Mesenchymal stem cell (in vitro differentiated cells and primary cell): ENCODE measurements around the gene GLP1R.

Source experiments
- DNase-seq: peaks from one replicate; pipeline ENCODE4 v3.0.0-alpha.2; 2013
- H2AFZ ChIP-seq: one replicate; pipeline ENCODE4 v1.6.1; 2013; ENCODE audit warnings: low read depth, mild to moderate bottlenecking, control low read depth, inconsistent platforms, low read length, moderate library complexity
- H2AK5ac ChIP-seq: 2 replicates; pipeline ENCODE4 v1.6.1; 2013; ENCODE audit warnings: low read length, moderate library complexity, mild to moderate bottlenecking, inconsistent platforms; ENCODE audit not compliant: severe bottlenecking
- H2BK120ac ChIP-seq: one replicate; pipeline ENCODE4 v1.6.1; 2013; ENCODE audit warnings: low read depth, mild to moderate bottlenecking, inconsistent platforms, low read length, moderate library complexity
- H2BK12ac ChIP-seq, 2 experiments: one replicate each; pipeline ENCODE4 v1.6.1; 2013; ENCODE audit warnings: inconsistent platforms in 2 of 2, low read length in 2 of 2, mild to moderate bottlenecking in 2 of 2, moderate library complexity in 2 of 2, control low read depth in 1 of 2
- H2BK15ac ChIP-seq: one replicate; pipeline ENCODE4 v1.6.1; 2013; ENCODE audit warnings: mild to moderate bottlenecking, low read depth, inconsistent platforms; ENCODE audit not compliant: poor library complexity, severe bottlenecking
- H2BK5ac ChIP-seq: 2 replicates; pipeline ENCODE4 v1.6.1; 2013; ENCODE audit warnings: low read depth, mild to moderate bottlenecking, low read length, control low read depth, inconsistent platforms; ENCODE audit not compliant: poor library complexity, severe bottlenecking
- H3K14ac ChIP-seq, 2 experiments: one replicate each; pipeline ENCODE4 v1.6.1; 2013; ENCODE audit warnings: inconsistent platforms in 2 of 2, low read length in 2 of 2, control low read depth in 1 of 2, mild to moderate bottlenecking in 1 of 2, moderate library complexity in 1 of 2
- H3K18ac ChIP-seq, 2 experiments: one replicate each; pipeline ENCODE4 v1.6.1; 2013; ENCODE audit warnings: inconsistent platforms in 2 of 2, low read length in 2 of 2, control low read depth in 1 of 2, low read depth in 1 of 2, mild to moderate bottlenecking in 1 of 2
- H3K23ac ChIP-seq, 2 experiments: one replicate each; pipeline ENCODE4 v1.6.1; 2013; ENCODE audit warnings: inconsistent platforms in 2 of 2, low read length in 2 of 2, mild to moderate bottlenecking in 2 of 2, moderate library complexity in 2 of 2, control low read depth in 1 of 2
- H3K27ac ChIP-seq: 2 replicates; pipeline ENCODE4 v1.5.1; 2013; ENCODE audit warnings: mild to moderate bottlenecking, moderate library complexity, low read length, control low read depth, inconsistent platforms; ENCODE audit not compliant: poor library complexity, severe bottlenecking
- H3K27me3 ChIP-seq, 2 experiments: 2 replicates each; pipeline versions ENCODE4 v1.6.1 to v1.7.0; 2013; ENCODE audit warnings: low read length in 2 of 2, mild to moderate bottlenecking in 2 of 2, moderate library complexity in 2 of 2, control low read depth in 1 of 2, inconsistent platforms in 1 of 2; ENCODE audit not compliant: control insufficient read depth in 1 of 2, insufficient read depth in 1 of 2
- H3K36me3 ChIP-seq, 2 experiments: 2 replicates each; pipeline versions ENCODE4 v1.6.1 to v1.7.0; 2013; ENCODE audit warnings: low read length in 2 of 2, control low read depth in 1 of 2, inconsistent platforms in 1 of 2, low read depth in 1 of 2, mild to moderate bottlenecking in 1 of 2; ENCODE audit not compliant: insufficient read depth in 2 of 2, control insufficient read depth in 1 of 2
- H3K4ac ChIP-seq, 2 experiments: one replicate each; pipeline ENCODE4 v1.6.1; 2013; ENCODE audit warnings: inconsistent platforms in 2 of 2, low read length in 2 of 2, mild to moderate bottlenecking in 2 of 2, moderate library complexity in 2 of 2, control low read depth in 1 of 2, low read depth in 1 of 2
- H3K4me1 ChIP-seq: 2 replicates; pipeline ENCODE4 v1.6.1; 2013; ENCODE audit warnings: low read depth, low read length, control low read depth; ENCODE audit not compliant: control insufficient read depth, insufficient read depth
- H3K4me2 ChIP-seq: 2 replicates; pipeline ENCODE4 v1.6.1; 2013; ENCODE audit warnings: low read length, mild to moderate bottlenecking, inconsistent platforms; ENCODE audit not compliant: poor library complexity, severe bottlenecking
- H3K4me3 ChIP-seq, 2 experiments: 2 replicates each; pipeline versions ENCODE4 v1.5.1 to v1.7.0; 2013; ENCODE audit warnings: low read length in 2 of 2, mild to moderate bottlenecking in 2 of 2, control low read depth in 1 of 2, low read depth in 1 of 2; ENCODE audit not compliant: insufficient read depth in 1 of 2
- H3K79me1 ChIP-seq: replicated peaks from 2 replicates; pipeline ENCODE4 v1.6.1; 2013; ENCODE audit warnings: mild to moderate bottlenecking, control low read depth, low read length, inconsistent platforms; ENCODE audit not compliant: poor library complexity, severe bottlenecking
- H3K9ac ChIP-seq: 2 replicates; pipeline ENCODE4 v1.7.0; 2013; ENCODE audit warnings: mild to moderate bottlenecking, low read length, moderate library complexity
- H3K9me3 ChIP-seq: 2 replicates; pipeline ENCODE4 v1.7.0; 2013; ENCODE audit warnings: mild to moderate bottlenecking, low read length; ENCODE audit not compliant: control insufficient read depth
- H4K8ac ChIP-seq: one replicate; pipeline ENCODE4 v1.6.1; 2013; ENCODE audit warnings: inconsistent platforms, mild to moderate bottlenecking, low read length, moderate library complexity
- H4K91ac ChIP-seq: one replicate; pipeline ENCODE4 v1.6.1; 2013; ENCODE audit warnings: mild to moderate bottlenecking, low read length, inconsistent platforms
- WGBS: methylation state at CpG from one replicate; pipeline ENCODE4 v1.1.7; 2013; ENCODE audit warnings: mixed read lengths; 5-methylcytosine and 5-hydroxymethylcytosine counted together

GLP1R gene

GRCh38 chr6:39049575-39050283 is 1.1 kb downstream of the GLP1R start:
- no peak for DNase-seq
- Histone ChIP-seq H4K8ac (no peak overlapping the region), H3K27ac (no peak overlapping the region), H3K9ac (no peak overlapping the region), H2BK12ac (no peak overlapping the region), H3K14ac (no peak overlapping the region), H2AK5ac (no peak overlapping the region), H3K4me3 (no peak overlapping the region), H2BK15ac (no peak overlapping the region), H3K4me2 (no peak overlapping the region), H2BK5ac (no peak overlapping the region), H3K4me1 (peaks cover 10% of the 10 kb centered on the region), H4K91ac (no peak overlapping the region), H2BK120ac (no peak overlapping the region), H2AFZ (no peak overlapping the region), H3K36me3 (no peaks in the 10 kb centered on the region), H3K4ac (no peak overlapping the region), H3K18ac (no peak overlapping the region), H3K23ac (no peak overlapping the region), H3K27me3 (peaks cover 68 to 93% of the 10 kb centered on the region in 2 experiments), H3K9me3 (no peaks in the 10 kb centered on the region), H3K79me1 (no peaks in the 10 kb centered on the region)
- 74% methylated on average over 9 of the region's 9 CpGs for WGBS

- Histone ChIP-seq H3K27me3 (peaks cover 63 to 97% of the 10 kb centered on the region in 2 experiments), H2AFZ (no peak overlapping the region), H2BK12ac (no peak overlapping the region), H3K9me3 (no peaks in the 10 kb centered on the region), H3K23ac (no peak overlapping the region), H2AK5ac (no peak overlapping the region), H2BK120ac (no peak overlapping the region), H4K91ac (no peak overlapping the region), H3K18ac (no peak overlapping the region), H2BK15ac (no peak overlapping the region), H3K27ac (no peak overlapping the region), H3K4me1 (peaks cover 10% of the 10 kb centered on the region), H3K4me2 (no peak overlapping the region), H4K8ac (no peak overlapping the region), H3K79me1 (no peaks in the 10 kb centered on the region), H3K4me3 (no peak overlapping the region), H3K9ac (no peak overlapping the region), H3K36me3 (no peaks in the 10 kb centered on the region), H3K14ac (no peak overlapping the region), H2BK5ac (no peak overlapping the region), H3K4ac (no peak overlapping the region)
- WGBS = 59% methylated on average over 4 of the region's 5 CpGs
- no peak for DNase-seq
Observed at GRCh38 chr6:39050453-39051112, 2.0 kb downstream of the GLP1R start.

GRCh38 chr6:39051399-39052122 is 3.0 kb downstream of the GLP1R start:
- Histone ChIP-seq H3K9ac (no peak overlapping the region), H4K8ac (no peak overlapping the region), H3K4me2 (no peak overlapping the region), H2AK5ac (no peak overlapping the region), H3K36me3 (no peaks in the 10 kb centered on the region), H3K27ac (no peak overlapping the region), H2BK5ac (no peak overlapping the region), H3K9me3 (no peaks in the 10 kb centered on the region), H2AFZ (no peak overlapping the region), H2BK15ac (no peak overlapping the region), H2BK12ac (no peak overlapping the region), H3K18ac (no peak overlapping the region), H3K4ac (no peak overlapping the region), H3K79me1 (no peaks in the 10 kb centered on the region), H4K91ac (no peak overlapping the region), H3K23ac (no peak overlapping the region), H3K4me3 (no peak overlapping the region), H3K4me1 (peaks cover 10% of the 10 kb centered on the region), H3K14ac (no peak overlapping the region), H2BK120ac (no peak overlapping the region), H3K27me3 (peaks cover 59 to 99% of the 10 kb centered on the region in 2 experiments)
- DNase-seq = no peak
- 71% methylated on average over 4 of the region's 4 CpGs for WGBS

- H3K4me1 ChIP-seq = peaks cover 10% of the 10 kb centered on the region
- H2AFZ ChIP-seq = no peak overlapping the region
- no peak overlapping the region for H4K8ac ChIP-seq
- peaks cover 44 to 96% of the 10 kb centered on the region in 2 experiments for H3K27me3 ChIP-seq
- no peak overlapping the region for H2BK15ac ChIP-seq
- no peak overlapping the region for H3K9ac ChIP-seq
- H3K4ac ChIP-seq = no peak overlapping the region
- H3K9me3 ChIP-seq = no peaks in the 10 kb centered on the region
- no peak overlapping the region for H3K27ac ChIP-seq
- WGBS = 61% methylated on average over 2 of the region's 4 CpGs
- H3K4me2 ChIP-seq = no peak overlapping the region
- H2BK120ac ChIP-seq = no peak overlapping the region
- H2BK5ac ChIP-seq = no peak overlapping the region
- H3K23ac ChIP-seq = no peak overlapping the region
- H3K14ac ChIP-seq = peak overlapping the region in 1 of 2 experiments; percentile 13
- H4K91ac ChIP-seq = no peak overlapping the region
- no peak for DNase-seq
- H3K79me1 ChIP-seq = no peaks in the 10 kb centered on the region
- H2BK12ac ChIP-seq = no peak overlapping the region
- no peaks in the 10 kb centered on the region for H3K36me3 ChIP-seq
- no peak overlapping the region for H3K4me3 ChIP-seq
- H3K18ac ChIP-seq = no peak overlapping the region
- H2AK5ac ChIP-seq = no peak overlapping the region
Observed at GRCh38 chr6:39053016-39053624, 4.5 kb downstream of the GLP1R start.
